ENCODE measurements around the gene HERC3. TPM values are rescaled to one million over a fixed set of nuclear protein-coding genes. Genes with fewer than 3 reads are reported as not detected.
A peak's percentile ranks its signal among the peaks of the same experiment; 100 is the strongest.

Gene HERC3
- total RNA-seq, 4 donors from 2014 or later = 45.0 to 60.7 (median 51.9) TPM

GRCh38 chr4:88698519-88698918, 106.2 kb downstream of the HERC3 start:
- Histone ChIP-seq H3K36me3 (peaks cover 0 to 20% of the 10 kb centered on the region in 2 donors), H3K4me1 (peaks cover 0 to 18% (median 0%) of the 10 kb centered on the region in 3 donors), H3K27me3 (no peaks in the 10 kb centered on the region), H3K4me3 (no peak overlapping the region), H3K9me3 (no peaks in the 10 kb centered on the region), H3K27ac (peak overlapping the region in 3 of 4 donors; percentile 78 to 88 (median 81))
- TF ChIP-seq POLR2AphosphoS5 (IDR thresholded peaks at IDR 0.05) (no peak), CTCF (IDR thresholded peaks at IDR 0.05) (no peak), POLR2A (IDR thresholded peaks at IDR 0.05) (no peak), EP300 (IDR thresholded peaks at IDR 0.05) (no peak)
- WGBS, 2 donors (ENCODE audit: low coverage in 1 of 2) = 92 to 98% methylated on average over 5 to 7 of the region's 7 CpGs
- no peak for ATAC-seq

- peaks cover 0 to 29% (median 10%) of the 10 kb centered on the region in 3 donors for H3K4me1 ChIP-seq
- H3K27ac ChIP-seq = no peak overlapping the region
- 100% methylated on average over 1 of the region's 2 CpGs; no CpG with 5 or more reads in 1 of the 2 donors for WGBS, 2 donors (ENCODE audit: low coverage in 1 of 2)
- no peaks in the 10 kb centered on the region for H3K9me3 ChIP-seq
- peaks cover 0 to 54% of the 10 kb centered on the region in 2 donors for H3K36me3 ChIP-seq
- H3K27me3 ChIP-seq = no peaks in the 10 kb centered on the region
- no peak for TF ChIP-seq POLR2AphosphoS5 (IDR thresholded peaks at IDR 0.05)
- no peak for TF ChIP-seq CTCF (IDR thresholded peaks at IDR 0.05)
- no peak for TF ChIP-seq POLR2A (IDR thresholded peaks at IDR 0.05)
- TF ChIP-seq EP300 (IDR thresholded peaks at IDR 0.05) = no peak
- no peak overlapping the region for H3K4me3 ChIP-seq
- no peak for ATAC-seq
These were observed 110.5 kb downstream of the HERC3 start for GRCh38 chr4:88702782-88703181.

- H3K4me1 ChIP-seq = peaks cover 0 to 24% (median 10%) of the 10 kb centered on the region in 3 donors
- TF ChIP-seq POLR2AphosphoS5 (IDR thresholded peaks at IDR 0.05) (no peak), EP300 (IDR thresholded peaks at IDR 0.05) (no peak), POLR2A (IDR thresholded peaks at IDR 0.05) (no peak), CTCF (IDR thresholded peaks at IDR 0.05) (no peak)
- H3K27ac ChIP-seq = no peak overlapping the region
- H3K27me3 ChIP-seq = no peaks in the 10 kb centered on the region
- ATAC-seq = no peak
- no peaks in the 10 kb centered on the region for H3K9me3 ChIP-seq
- H3K36me3 ChIP-seq = peaks cover 0 to 52% of the 10 kb centered on the region in 2 donors
- H3K4me3 ChIP-seq = no peak overlapping the region
These were observed 112.9 kb downstream of the HERC3 start for GRCh38 chr4:88705223-88705622.

- whole genome bisulfite sequencing, 2 donors (ENCODE audit: low coverage in 1 of 2) = 40 to 66% methylated on average over 3 of the region's 3 CpGs
- H3K4me1 ChIP-seq = peaks cover 0 to 24% (median 10%) of the 10 kb centered on the region in 3 donors
- H3K9me3 ChIP-seq = no peaks in the 10 kb centered on the region
- no peak for TF ChIP-seq POLR2A (IDR thresholded peaks at IDR 0.05)
- peak; percentile 12 for TF ChIP-seq POLR2AphosphoS5 (IDR thresholded peaks at IDR 0.05)
- H3K4me3 ChIP-seq = no peak overlapping the region
- ATAC-seq = no peak
- peak overlapping the region in 3 of 4 donors; percentile 14 to 62 (median 60) for H3K27ac ChIP-seq
- H3K36me3 ChIP-seq = peaks cover 0 to 59% of the 10 kb centered on the region in 2 donors
- no peaks in the 10 kb centered on the region for H3K27me3 ChIP-seq
These were observed 113.7 kb downstream of the HERC3 start for GRCh38 chr4:88705805-88706492.

- H3K4me1 ChIP-seq = peaks cover 0 to 24% (median 10%) of the 10 kb centered on the region in 3 donors
- no peak overlapping the region for H3K4me3 ChIP-seq
- 15 to 28% methylated on average over 3 to 8 of the region's 9 CpGs for WGBS, 2 donors (ENCODE audit: low coverage in 1 of 2)
- TF ChIP-seq POLR2AphosphoS5 (IDR thresholded peaks at IDR 0.05) (peak; percentile 73), EP300 (IDR thresholded peaks at IDR 0.05) (no peak), POLR2A (IDR thresholded peaks at IDR 0.05) (no peak), CTCF (IDR thresholded peaks at IDR 0.05) (peak; percentile 48 to 79 (median 74))
- no peaks in the 10 kb centered on the region for H3K27me3 ChIP-seq
- peak overlapping the region in 3 of 4 donors; percentile 14 to 62 (median 60) for H3K27ac ChIP-seq
- no peaks in the 10 kb centered on the region for H3K9me3 ChIP-seq
- peaks cover 0 to 65% of the 10 kb centered on the region in 2 donors for H3K36me3 ChIP-seq
- ATAC-seq = peak; percentile 64
These were observed 114.3 kb downstream of the HERC3 start for GRCh38 chr4:88706574-88706973.

Measured in gastroesophageal sphincter (tissue), 4 donors.